ENCODE data around the gene CCDC6. TPM values are rescaled to one million over a fixed set of nuclear protein-coding genes. Genes with fewer than 3 reads are reported as not detected.
"Not testable (repeated sequence)": the region's sequence is repeated elsewhere in the genome, so short reads cannot be mapped to it uniquely, and the experiment has no call there.

CCDC6 gene
- total RNA-seq, 1 donor from 2014 or later = 16.2 TPM

DNA sequence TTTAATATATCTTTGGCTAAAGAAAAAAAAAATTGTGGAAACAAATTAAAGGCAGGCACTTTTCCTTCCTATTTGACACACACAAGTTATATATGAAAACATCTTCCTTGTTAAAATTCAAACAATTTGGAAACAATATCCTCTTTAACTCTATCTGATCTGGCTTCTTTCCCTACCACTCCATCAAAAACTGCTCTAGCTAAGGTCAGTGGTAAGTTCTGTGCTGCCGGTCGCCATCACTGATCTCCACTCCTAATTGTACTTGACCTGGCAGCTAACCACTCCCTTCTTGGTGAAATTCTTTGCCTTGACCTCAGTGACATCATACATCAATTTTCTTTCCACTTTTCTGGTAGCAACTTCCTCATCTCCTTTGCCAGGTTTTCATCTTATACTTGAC lies 105.2 kb downstream of the CCDC6 start:
- intact Hi-C loops (cut with DNase I) = no loop called here
- no peak for DNase-seq (ENCODE audit: missing footprints)

GRCh38 chr10:59799421-59799820 lies 106.9 kb downstream of the CCDC6 start:
- no peak for DNase-seq (ENCODE audit: missing footprints)
- no peak for ATAC-seq
- intact Hi-C loops (cut with DNase I) = no loop called here

More for the DNA sequence above, 105.2 kb downstream of the CCDC6 start:
- ATAC-seq = no peak

GRCh38 chr10:59793919-59794318 lies 112.4 kb downstream of the CCDC6 start:
- no peak for DNase-seq (ENCODE audit: missing footprints)
- ATAC-seq = no peak
- intact Hi-C loops (cut with DNase I) = no loop called here

DNA sequence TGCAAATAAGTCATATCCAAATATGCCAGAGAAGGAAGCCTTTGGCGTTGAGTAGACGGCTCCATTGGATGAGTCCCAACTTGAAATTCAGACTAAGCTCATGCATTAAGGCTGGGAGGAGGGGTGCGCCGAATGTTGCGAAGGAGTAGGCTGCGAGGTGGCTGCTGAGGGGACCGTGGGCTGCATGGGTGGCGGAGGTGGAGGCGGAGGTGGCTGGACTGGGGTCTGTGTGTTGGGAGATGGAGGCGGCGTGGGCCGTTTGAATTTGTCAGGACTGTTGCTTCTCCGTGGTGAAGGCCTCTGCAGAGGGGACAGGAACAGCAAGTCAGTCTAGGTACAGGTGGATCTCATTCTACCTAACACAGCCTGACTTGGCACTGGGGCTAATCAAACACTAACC lies 113.5 kb downstream of the CCDC6 start:
- intact Hi-C loops (cut with DNase I) = no loop called here
- no peak for ATAC-seq
- DNase-seq (ENCODE audit: missing footprints) = no peak

GRCh38 chr10:59791601-59792000 lies 114.8 kb downstream of the CCDC6 start:
- DNase-seq (ENCODE audit: missing footprints) (no peak), ATAC-seq (no peak)
- intact Hi-C loops (cut with DNase I) = no loop called here

GRCh38 chr10:59790080-59790479 lies 116.3 kb downstream of the CCDC6 start:
- ATAC-seq; DNase-seq (ENCODE audit: missing footprints); intact Hi-C loops (cut with DNase I): not testable (repeated sequence)

- intact Hi-C loops (cut with DNase I); DNase-seq (ENCODE audit: missing footprints): not testable (repeated sequence)
- ATAC-seq = peak; percentile 89
Measured at GRCh38 chr10:59788914-59789313, 117.4 kb downstream of the CCDC6 start.

DNA sequence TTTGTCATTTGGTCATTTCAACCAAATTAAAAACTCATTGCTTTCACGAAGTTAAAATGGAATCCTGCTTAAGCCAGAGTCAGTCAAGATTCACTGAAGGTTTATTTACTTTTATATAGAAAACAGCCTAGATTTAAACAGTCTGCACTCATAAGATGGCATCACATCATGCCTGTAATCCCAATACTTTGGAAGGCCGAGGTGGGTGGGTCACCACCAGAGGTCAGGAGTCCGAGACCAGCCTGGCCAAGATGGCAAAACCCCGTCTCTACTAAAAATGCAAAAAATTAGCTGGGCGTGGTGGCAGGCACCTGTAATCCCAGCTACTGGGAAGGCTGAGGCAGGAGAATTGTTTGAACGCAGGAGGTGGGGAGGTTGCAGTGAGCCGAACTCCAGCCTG lies 119.3 kb downstream of the CCDC6 start:
- ATAC-seq; intact Hi-C loops (cut with DNase I); DNase-seq (ENCODE audit: missing footprints): not testable (repeated sequence)

DNA sequence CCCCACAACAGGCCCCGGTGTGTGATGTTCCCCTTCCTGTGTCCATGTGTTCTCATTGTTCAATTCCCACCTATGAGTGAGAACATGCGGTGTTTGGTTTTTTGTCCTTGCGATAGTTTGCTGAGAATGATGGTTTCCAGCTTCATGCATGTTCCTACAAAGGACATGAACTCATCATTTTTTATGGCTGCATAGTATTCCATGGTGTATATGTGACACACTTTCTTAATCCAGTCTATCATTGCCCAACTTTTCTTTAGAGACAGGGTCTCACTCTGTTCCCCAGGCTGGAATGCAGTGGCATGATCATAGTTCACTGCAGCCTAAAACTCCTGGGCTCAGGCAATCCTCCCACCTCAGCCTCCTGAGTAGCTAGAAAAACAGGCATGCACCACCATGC lies 120.9 kb downstream of the CCDC6 start:
- intact Hi-C loops (cut with DNase I); ATAC-seq; DNase-seq (ENCODE audit: missing footprints): not testable (repeated sequence)

DNA sequence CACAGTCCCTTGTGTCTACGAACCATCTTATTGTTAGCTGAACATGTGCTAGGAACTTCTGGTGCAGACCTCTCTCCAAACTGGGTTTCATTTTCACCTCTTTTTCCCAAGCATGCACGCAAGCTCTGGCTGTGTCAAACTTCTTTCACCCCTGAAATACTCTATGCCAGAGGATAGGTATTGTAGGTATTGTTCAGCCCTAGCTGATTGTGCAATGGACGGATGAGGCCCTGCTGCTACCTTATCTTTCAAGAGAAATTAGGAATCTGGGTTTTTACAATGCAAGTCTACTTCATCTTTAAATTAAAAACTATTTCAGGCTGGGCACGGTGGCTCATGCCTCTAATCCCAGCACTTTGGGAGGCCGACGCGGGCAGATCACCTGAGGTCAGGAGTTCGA lies 124.8 kb downstream of the CCDC6 start:
- intact Hi-C loops (cut with DNase I) = no loop called here
- ATAC-seq (no peak), DNase-seq (ENCODE audit: missing footprints) (no peak)

GRCh38 chr10:59779756-59780533 lies 126.4 kb downstream of the CCDC6 start:
- ATAC-seq (peak; percentile 46), DNase-seq (ENCODE audit: missing footprints) (no peak)
- intact Hi-C loops (cut with DNase I) = no loop called here

DNA sequence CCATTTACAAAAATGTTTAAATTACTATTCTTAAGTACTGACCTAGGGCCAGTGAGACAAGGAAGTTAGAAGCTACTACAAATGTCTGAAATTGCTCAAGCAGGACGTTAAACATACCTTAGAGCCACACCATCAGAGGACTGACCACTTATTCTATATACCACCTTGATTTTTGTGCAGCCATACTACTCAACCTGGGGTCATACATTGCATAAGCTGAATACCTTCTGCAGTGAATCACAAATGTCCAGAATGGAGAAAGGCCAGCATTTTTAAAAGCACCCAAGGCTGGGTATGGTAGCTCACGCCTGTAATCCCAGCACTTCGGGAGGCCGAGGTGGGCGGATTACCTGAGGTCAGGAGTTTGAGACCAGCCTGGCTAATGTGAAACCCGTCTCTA lies 131.9 kb downstream of the CCDC6 start:
- no peak for ATAC-seq
- no peak for DNase-seq (ENCODE audit: missing footprints)
- intact Hi-C loops (cut with DNase I) = no loop called here

DNA sequence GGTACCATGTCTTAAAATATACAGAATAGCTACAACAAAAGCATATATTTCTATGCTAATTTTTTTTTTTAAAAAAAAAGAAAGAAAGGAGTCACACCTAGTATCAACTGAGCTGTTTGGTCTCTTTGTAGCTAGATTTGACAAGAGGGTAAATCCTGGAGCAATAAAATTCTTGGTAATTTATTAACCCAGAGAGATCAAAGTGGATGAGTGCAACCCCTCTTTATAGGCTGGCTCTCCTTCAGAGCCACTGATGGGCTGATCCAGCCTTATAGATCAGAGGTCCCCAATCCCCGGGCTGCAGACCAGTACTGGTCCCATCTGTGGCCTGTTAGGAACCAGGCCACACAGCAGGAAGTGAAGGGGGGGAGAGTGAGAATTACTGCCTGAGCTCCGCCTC lies 133.3 kb downstream of the CCDC6 start:
- intact Hi-C loops (cut with DNase I) = no loop called here
- DNase-seq (ENCODE audit: missing footprints) (no peak), ATAC-seq (no peak)

GRCh38 chr10:59771162-59771807 lies 135.1 kb downstream of the CCDC6 start:
- DNase-seq (ENCODE audit: missing footprints) = no peak
- intact Hi-C loops (cut with DNase I) = no loop called here
- ATAC-seq = no peak

DNA sequence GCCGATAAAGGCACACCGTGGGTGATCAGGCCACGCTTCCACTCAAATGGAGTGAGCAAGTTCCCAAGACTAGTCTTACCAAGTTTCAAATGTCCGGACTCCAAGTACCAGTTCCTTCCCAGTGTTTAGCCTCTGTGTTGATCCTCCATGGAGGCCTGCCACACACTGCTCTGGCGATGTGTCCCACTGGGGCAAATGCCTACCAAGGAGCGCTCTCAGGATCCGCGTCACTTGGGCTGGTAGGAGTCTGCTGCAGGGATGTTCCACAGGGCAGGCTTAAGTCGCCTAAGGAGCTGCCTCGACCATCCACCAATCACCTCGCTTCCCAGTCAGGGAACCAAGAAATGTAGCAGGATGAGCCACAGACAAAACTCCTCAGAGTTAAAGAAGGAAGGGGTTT lies 135.7 kb downstream of the CCDC6 start:
- intact Hi-C loops (cut with DNase I) = no loop called here
- ATAC-seq (no peak), DNase-seq (ENCODE audit: missing footprints) (no peak)

DNA sequence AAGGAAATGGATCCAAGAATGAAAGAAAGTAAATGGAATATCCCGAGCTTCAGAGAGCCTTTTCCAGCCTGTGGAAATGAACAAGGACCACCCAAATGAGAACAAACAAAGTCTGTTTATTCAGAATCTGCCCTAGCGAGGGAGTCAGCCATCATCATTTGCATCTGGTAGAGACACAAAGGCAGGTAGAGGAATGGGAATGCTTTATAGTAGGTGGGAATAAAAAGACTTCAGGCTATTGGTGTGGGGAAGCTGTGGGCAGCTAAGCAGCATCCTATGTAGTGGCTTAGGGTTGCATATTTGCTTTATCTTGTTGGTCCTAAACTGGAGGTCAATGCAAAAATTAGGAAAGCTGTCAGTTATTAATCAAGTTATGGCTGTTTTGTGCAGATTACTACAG lies 143.9 kb downstream of the CCDC6 start:
- DNase-seq (ENCODE audit: missing footprints) (no peak), ATAC-seq (no peak)
- intact Hi-C loops (cut with DNase I) = no loop called here

GRCh38 chr10:59757966-59758365 lies 148.4 kb downstream of the CCDC6 start:
- ATAC-seq (no peak), DNase-seq (ENCODE audit: missing footprints) (no peak)
- intact Hi-C loops (cut with DNase I) = no loop called here

GRCh38 chr10:59754951-59755350 lies 151.4 kb downstream of the CCDC6 start:
- intact Hi-C loops (cut with DNase I) = no loop called here
- ATAC-seq (no peak), DNase-seq (ENCODE audit: missing footprints) (no peak)

- no peak for DNase-seq (ENCODE audit: missing footprints)
- intact Hi-C loops (cut with DNase I) = no loop called here
- ATAC-seq = no peak
Measured at GRCh38 chr10:59753267-59753666, 153.1 kb downstream of the CCDC6 start, which contains the start of gene MRLN. TSS of gene MRLN (minus strand) at chr10:59753455.

DNA sequence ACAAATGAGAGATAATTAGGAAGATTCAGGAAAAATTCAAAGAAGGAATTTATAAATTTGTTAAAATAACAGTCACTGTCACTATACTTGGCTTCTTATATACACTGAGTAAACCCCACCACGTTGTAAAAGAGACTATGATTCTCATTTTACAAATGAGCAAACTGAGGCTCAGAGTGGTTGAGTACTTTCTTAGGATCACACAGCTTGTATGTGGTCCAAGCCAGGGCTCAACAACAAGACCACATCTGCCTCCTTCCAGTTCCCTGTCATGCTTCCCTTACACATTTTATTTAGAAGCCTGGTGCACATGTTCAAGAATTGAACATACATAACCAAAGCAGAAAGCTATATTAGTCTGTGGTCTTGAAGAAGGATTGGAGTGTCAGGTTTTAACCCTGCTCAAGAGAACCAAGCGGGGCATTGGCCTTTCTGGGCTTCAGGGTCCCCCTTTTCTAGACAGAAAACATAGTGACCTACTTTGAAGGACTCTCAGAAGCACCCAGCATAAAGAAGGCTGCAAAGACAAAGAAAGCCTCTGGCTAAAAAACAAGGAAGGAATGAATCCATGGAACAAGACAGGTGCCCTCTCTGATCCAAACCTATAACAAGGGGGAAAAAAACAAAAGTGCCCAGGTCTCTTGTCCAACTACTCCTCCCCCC lies 153.9 kb downstream of the CCDC6 start:
- intact Hi-C loops (cut with DNase I) = no loop called here
- DNase-seq (ENCODE audit: missing footprints) (no peak), ATAC-seq (no peak)
